HepG2 (cell line): Measurements from ENCODE around the gene DNAJC5. TPM values are rescaled to one million over a fixed set of nuclear protein-coding genes. Genes with fewer than 3 reads are reported as not detected.

Experiments used
- ARID5B ChIP-seq: IDR thresholded peaks from 2 replicates; pipeline ENCODE4 v1.4.0; 2020; ENCODE audit warnings: mild to moderate bottlenecking, missing genetic modification reagents
- ATF7-NPFF ChIP-seq: sonication (generic); formaldehyde crosslinking; IDR thresholded peaks from 2 replicates; pipeline ENCODE4 v1.8.1; 2023; ENCODE audit warnings: mild to moderate bottlenecking, low read depth, missing genetic modification reagents, moderate library complexity
- CHD4 ChIP-seq: fragments of 200-600 bp; sonication (generic); IDR thresholded peaks from 2 replicates; pipeline ENCODE4 v1.7.0; 2017; ENCODE audit warnings: mild to moderate bottlenecking, low read length, borderline replicate concordance
- DRAP1 ChIP-seq: IDR thresholded peaks from 2 replicates; pipeline ENCODE4 v1.6.1; 2016; ENCODE audit warnings: missing genetic modification reagents, missing compliant biosample characterization
- HNRNPL ChIP-seq: fragments of 200-400 bp; formaldehyde crosslinking; IDR thresholded peaks from 2 replicates; pipeline ENCODE4 v1.6.1; 2017; ENCODE audit warnings: mild to moderate bottlenecking, low read depth, low read length
- ISX ChIP-seq: sonication (generic); formaldehyde crosslinking; conservative IDR thresholded peaks from 2 replicates; pipeline ENCODE4 v1.5.0; 2020; ENCODE audit warnings: missing genetic modification reagents
- KAT7 ChIP-seq: IDR thresholded peaks from 2 replicates; pipeline ENCODE4 v1.6.1; 2018; ENCODE audit warnings: borderline replicate concordance, missing compliant biosample characterization
- MIER2 ChIP-seq: IDR thresholded peaks from 2 replicates; pipeline ENCODE4 v1.6.1; 2016; ENCODE audit warnings: missing biosample characterization, missing genetic modification reagents
- POLR2AphosphoS5 ChIP-seq: IDR thresholded peaks from 2 replicates; pipeline ENCODE4 v1.6.1; 2012; ENCODE audit warnings: low read depth, low read length
- RBM22 ChIP-seq: fragments of 200-400 bp; formaldehyde crosslinking; optimal IDR thresholded peaks from 2 replicates; pipeline ENCODE3; 2017; ENCODE audit warnings: mild to moderate bottlenecking, low read length, moderate library complexity
- SCMH1 ChIP-seq: sonication (generic); formaldehyde crosslinking; IDR thresholded peaks from 2 replicates; pipeline ENCODE4 v1.9.0; 2021; ENCODE audit warnings: missing genetic modification reagents, mild to moderate bottlenecking, borderline replicate concordance
- UBTF ChIP-seq: sonication (generic); formaldehyde crosslinking; IDR thresholded peaks from 2 replicates; pipeline ENCODE4 v1.4.0; 2020; ENCODE audit warnings: mild to moderate bottlenecking, missing genetic modification reagents
- ZC3H4 ChIP-seq: sonication (generic); formaldehyde crosslinking; IDR thresholded peaks from 2 replicates; pipeline ENCODE4 v1.4.0; 2020; ENCODE audit warnings: missing genetic modification reagents, borderline replicate concordance
- ZKSCAN5 ChIP-seq: sonication (generic); formaldehyde crosslinking; IDR thresholded peaks from 2 replicates; pipeline ENCODE4 v1.5.1; 2020; ENCODE audit warnings: mild to moderate bottlenecking, missing genetic modification reagents
- ZMYM3 ChIP-seq: sonication (generic); formaldehyde crosslinking; IDR thresholded peaks from 2 replicates; pipeline ENCODE4 v1.5.1; 2020; ENCODE audit warnings: mild to moderate bottlenecking, missing genetic modification reagents
- ZNF644 ChIP-seq: IDR thresholded peaks from 2 replicates; pipeline ENCODE4 v1.6.1; 2016; ENCODE audit warnings: low read depth
- ZNF740 ChIP-seq: sonication (generic); formaldehyde crosslinking; IDR thresholded peaks from 2 replicates; pipeline ENCODE4 v1.4.0; 2020; ENCODE audit warnings: missing genetic modification reagents
- polyA plus RNA-seq, 8 experiments: library from polyadenylated mRNA; depleted of rRNA in 3 of 8; stranded (reverse) in 7 of 8; unstranded in 1 of 8; fragments of >200 nt; fragmentation: Illumina TruSeq in 4 of 8; extraction: Trizol in 4 of 8; gene quantifications; 2 replicates each; pipeline versions ENCODE4 v1.2.1 to v1.2.3, GENCODE V29; 2011 to 2016; ENCODE audit warnings: low read depth in 4 of 8, missing spikeins in 1 of 8, mixed read lengths in 1 of 8; ENCODE audit not compliant: insufficient read depth in 1 of 8
- total RNA-seq, 5 experiments: library from RNA; depleted of rRNA; stranded (reverse); fragments of >200 nt; fragmentation: Illumina TruSeq; extraction: Trizol; gene quantifications; 2 replicates each; pipeline ENCODE4 v1.2.3, GENCODE V29; 2016; ENCODE audit warnings: low read depth in 1 of 5
- TF ChIP-seq, protein P1 (sequence below): sonication (generic); formaldehyde crosslinking; IDR thresholded peaks from 2 replicates; pipeline ENCODE4 v1.4.0; 2020; ENCODE audit warnings: missing genetic modification reagents
- TF ChIP-seq, protein P2 (sequence below): sonication (generic); formaldehyde crosslinking; IDR thresholded peaks from 2 replicates; pipeline ENCODE4 v1.5.0; 2020; ENCODE audit warnings: missing genetic modification reagents

Gene DNAJC5
- total and polyA plus RNA-seq, 2 of the 13 experiments (the other 11 are each of a cell fraction or from before 2014, with no cell fraction given) = 42.8 to 64.5 TPM

DNA sequence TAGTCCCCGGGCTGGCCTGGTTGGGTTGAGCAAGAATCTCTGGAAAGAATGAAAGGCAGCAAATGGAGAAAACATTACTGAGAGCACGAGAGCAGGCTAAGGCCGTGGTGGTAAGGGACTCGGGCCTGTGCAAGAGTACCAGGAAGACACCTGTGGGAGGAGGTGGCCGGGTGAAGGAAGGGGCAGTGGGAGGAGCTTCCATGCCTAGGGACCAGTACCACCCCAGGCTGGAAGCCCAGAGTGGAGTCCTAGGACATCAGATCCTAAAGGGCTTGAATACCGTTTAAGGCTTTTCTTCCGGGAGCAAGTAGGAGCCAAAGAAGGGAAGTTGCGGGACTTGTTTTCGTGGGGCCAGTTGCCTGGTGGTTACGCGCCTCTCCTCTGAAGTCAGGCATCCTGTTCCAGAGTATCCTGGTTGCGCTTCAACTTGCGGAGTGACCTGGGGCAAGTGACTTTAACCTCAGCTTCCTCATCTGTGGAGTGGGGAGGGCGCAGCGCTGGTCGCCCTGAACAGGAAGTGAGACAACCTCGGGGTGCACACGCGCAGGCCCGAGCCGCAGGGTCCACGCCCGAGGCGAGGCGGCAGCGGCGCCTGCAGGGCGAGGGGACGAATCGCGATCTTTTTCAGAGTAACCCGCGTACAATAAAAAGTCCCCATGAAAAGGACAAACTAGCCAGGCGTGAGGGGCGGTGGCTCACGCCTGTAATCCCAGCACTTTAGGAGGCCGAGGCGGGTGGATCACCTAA is 31.0 kb upstream of the DNAJC5 start (continued):
- TF ChIP-seq, protein P1, sequence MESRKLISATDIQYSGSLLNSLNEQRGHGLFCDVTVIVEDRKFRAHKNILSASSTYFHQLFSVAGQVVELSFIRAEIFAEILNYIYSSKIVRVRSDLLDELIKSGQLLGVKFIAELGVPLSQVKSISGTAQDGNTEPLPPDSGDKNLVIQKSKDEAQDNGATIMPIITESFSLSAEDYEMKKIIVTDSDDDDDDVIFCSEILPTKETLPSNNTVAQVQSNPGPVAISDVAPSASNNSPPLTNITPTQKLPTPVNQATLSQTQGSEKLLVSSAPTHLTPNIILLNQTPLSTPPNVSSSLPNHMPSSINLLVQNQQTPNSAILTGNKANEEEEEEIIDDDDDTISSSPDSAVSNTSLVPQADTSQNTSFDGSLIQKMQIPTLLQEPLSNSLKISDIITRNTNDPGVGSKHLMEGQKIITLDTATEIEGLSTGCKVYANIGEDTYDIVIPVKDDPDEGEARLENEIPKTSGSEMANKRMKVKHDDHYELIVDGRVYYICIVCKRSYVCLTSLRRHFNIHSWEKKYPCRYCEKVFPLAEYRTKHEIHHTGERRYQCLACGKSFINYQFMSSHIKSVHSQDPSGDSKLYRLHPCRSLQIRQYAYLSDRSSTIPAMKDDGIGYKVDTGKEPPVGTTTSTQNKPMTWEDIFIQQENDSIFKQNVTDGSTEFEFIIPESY (CRISPR knock-in tag) = no peak; the same call in none of the 2 replicates
- TF ChIP-seq KAT7 (CRISPR knock-in tag) = no peak; the same call in 1 of the 2 replicates
- peak; percentile 9; the same call in 1 of the 2 replicates for TF ChIP-seq ZNF644
- peak; percentile 88 for TF ChIP-seq ZMYM3 (CRISPR knock-in tag)
- TF ChIP-seq, protein P2, sequence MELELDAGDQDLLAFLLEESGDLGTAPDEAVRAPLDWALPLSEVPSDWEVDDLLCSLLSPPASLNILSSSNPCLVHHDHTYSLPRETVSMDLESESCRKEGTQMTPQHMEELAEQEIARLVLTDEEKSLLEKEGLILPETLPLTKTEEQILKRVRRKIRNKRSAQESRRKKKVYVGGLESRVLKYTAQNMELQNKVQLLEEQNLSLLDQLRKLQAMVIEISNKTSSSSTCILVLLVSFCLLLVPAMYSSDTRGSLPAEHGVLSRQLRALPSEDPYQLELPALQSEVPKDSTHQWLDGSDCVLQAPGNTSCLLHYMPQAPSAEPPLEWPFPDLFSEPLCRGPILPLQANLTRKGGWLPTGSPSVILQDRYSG (CRISPR knock-in tag) = no peak
- TF ChIP-seq POLR2AphosphoS5 = peak; percentile 85
- TF ChIP-seq ATF7-NPFF (CRISPR knock-in tag) = peak; percentile 94
- TF ChIP-seq HNRNPL = peak; percentile 57; the same call in 1 of the 2 replicates
- no peak; the same call in 1 of the 2 replicates for TF ChIP-seq ZC3H4
- no peak for TF ChIP-seq RBM22
- TF ChIP-seq MIER2 (CRISPR knock-in tag) = no peak
- TF ChIP-seq ARID5B (CRISPR knock-in tag) = no peak
- peak; percentile 77 for TF ChIP-seq DRAP1 (CRISPR knock-in tag)
- TF ChIP-seq UBTF = peak; percentile 72
- no peak for TF ChIP-seq ZNF740 (CRISPR knock-in tag)
- no peak for TF ChIP-seq SCMH1 (CRISPR knock-in tag)
- 0 out of 2 replicates have a peak, but pooled peaks have one; percentile 90 for TF ChIP-seq CHD4
- TF ChIP-seq ZKSCAN5 (CRISPR knock-in tag) = peak; percentile 31; the same call in 1 of the 2 replicates
- no peak for TF ChIP-seq ISX (CRISPR knock-in tag)
